Hepatocyte (in vitro differentiated cells): ENCODE results near the gene METRNL. TPM values are rescaled to one million over a fixed set of nuclear protein-coding genes. Genes with fewer than 3 reads are reported as not detected.
A peak's percentile ranks its signal among the peaks of the same experiment; 100 is the strongest.

Experiments
- DNase-seq: peaks from one replicate; pipeline ENCODE4 v3.0.0-alpha.2; 2016; ENCODE audit warnings: low spot score
- H2AFZ ChIP-seq: fragments of 200-600 bp; sonication (generic); 2 replicates; pipeline ENCODE4 v1.6.0; 2016; ENCODE audit warnings: antibody characterized with exemption, mild to moderate bottlenecking
- H3K27ac ChIP-seq: fragments of 200-600 bp; sonication (generic); 2 replicates; pipeline ENCODE4 v1.5.1; 2016; ENCODE audit warnings: mild to moderate bottlenecking
- H3K27me3 ChIP-seq: fragments of 200-600 bp; sonication (generic); 2 replicates; pipeline ENCODE4 v1.6.1; 2016
- H3K36me3 ChIP-seq: fragments of 200-600 bp; sonication (generic); replicated peaks from 2 replicates; pipeline ENCODE4 v1.5.1; 2016; ENCODE audit warnings: low read depth; ENCODE audit not compliant: insufficient read depth
- H3K4me1 ChIP-seq: fragments of 200-600 bp; sonication (generic); 2 replicates; pipeline ENCODE4 v1.5.1; 2016; ENCODE audit warnings: mild to moderate bottlenecking, moderate library complexity; ENCODE audit not compliant: insufficient read depth
- H3K4me2 ChIP-seq: fragments of 200-600 bp; sonication (generic); 2 replicates; pipeline ENCODE4 v1.6.0; 2016
- H3K4me3 ChIP-seq: fragments of 200-600 bp; sonication (generic); 2 replicates; pipeline ENCODE4 v1.5.1; 2016; ENCODE audit warnings: mild to moderate bottlenecking
- H3K79me2 ChIP-seq: fragments of 200-600 bp; sonication (generic); 2 replicates; pipeline ENCODE4 v1.6.0; 2017; ENCODE audit warnings: mild to moderate bottlenecking
- H3K9me2 ChIP-seq: fragments of 200-600 bp; sonication (generic); replicated peaks from 2 replicates; pipeline ENCODE4 v1.6.0; 2017; ENCODE audit warnings: mild to moderate bottlenecking; ENCODE audit not compliant: insufficient read depth
- H3K9me3 ChIP-seq: fragments of 200-600 bp; sonication (generic); 2 replicates; pipeline ENCODE4 v1.5.1; 2016; ENCODE audit warnings: low read depth, mild to moderate bottlenecking
- H4K20me1 ChIP-seq: fragments of 200-600 bp; sonication (generic); 2 replicates; pipeline ENCODE4 v1.6.0; 2016; ENCODE audit warnings: mild to moderate bottlenecking; ENCODE audit not compliant: insufficient read depth, poor library complexity, severe bottlenecking
- CTCF ChIP-seq: fragments of 200-600 bp; sonication (generic); IDR thresholded peaks from 2 replicates; pipeline ENCODE4 v1.5.1; 2016; ENCODE audit warnings: antibody characterized with exemption, mild to moderate bottlenecking; ENCODE audit not compliant: poor library complexity
- EZH2 ChIP-seq: fragments of 200-600 bp; sonication (generic); IDR thresholded peaks from 2 replicates; pipeline ENCODE4 v1.6.1; 2016; ENCODE audit warnings: antibody characterized with exemption, mild to moderate bottlenecking, borderline replicate concordance
- EZH2phosphoT487 ChIP-seq: fragments of 200-600 bp; sonication (generic); IDR thresholded peaks from one replicate; pipeline ENCODE4 v1.6.1; 2018; ENCODE audit warnings: antibody characterized with exemption, mild to moderate bottlenecking, low read depth, moderate library complexity; ENCODE audit not compliant: unreplicated experiment, severe bottlenecking
- WGBS: methylation state at CpG from one replicate; pipeline ENCODE4 v1.1.6; 2016; ENCODE audit warnings: low lambda C conversion rate; ENCODE audit errors: missing lambda C conversion rate; 5-methylcytosine and 5-hydroxymethylcytosine counted together
- polyA plus RNA-seq: library from polyadenylated mRNA; unstranded; fragments of >200 nt; fragmentation: Nextera tagmentation; extraction: Ambion mirVana; gene quantifications from 2 replicates; pipeline ENCODE4 v1.2.1, GENCODE V29; 2016
- total RNA-seq: library from RNA; depleted of rRNA; stranded (reverse); fragments of >200 nt; gene quantifications from 2 replicates; pipeline ENCODE4 v1.2.3, GENCODE V29; 2014

METRNL gene
- total and polyA plus RNA-seq, 2 experiments from 2014 or later: 97.2 to 164 TPM

- no peaks in the 10 kb centered on the region for H3K79me2 ChIP-seq
- H3K9me2 ChIP-seq: no peaks in the 10 kb centered on the region
- WGBS: 80% methylated on average over 22 of the region's 22 CpGs
- no peak overlapping the region for H3K4me2 ChIP-seq
- no peaks in the 10 kb centered on the region for H3K9me3 ChIP-seq
- no peak overlapping the region for H2AFZ ChIP-seq
- no peak for DNase-seq
- H3K36me3 ChIP-seq: no peaks in the 10 kb centered on the region
- H3K4me3 ChIP-seq: no peak overlapping the region
- H3K4me1 ChIP-seq: peaks cover 51% of the 10 kb centered on the region
- H3K27me3 ChIP-seq: no peaks in the 10 kb centered on the region
- TF ChIP-seq CTCF: no peak
- no peak for TF ChIP-seq EZH2
- TF ChIP-seq EZH2phosphoT487: no peak
- peak overlapping the region; percentile 35 for H3K27ac ChIP-seq
- H4K20me1 ChIP-seq: no peaks in the 10 kb centered on the region
Observed at GRCh38 chr17:83106056-83106588, 26.7 kb downstream of the METRNL start.

GRCh38 chr17:83106913-83107655 lies 27.7 kb downstream of the METRNL start:
- Histone ChIP-seq H4K20me1 (no peaks in the 10 kb centered on the region), H3K4me1 (peaks cover 46% of the 10 kb centered on the region), H3K4me3 (no peak overlapping the region), H2AFZ (no peak overlapping the region), H3K36me3 (no peaks in the 10 kb centered on the region), H3K27ac (peak overlapping the region; percentile 35), H3K27me3 (no peaks in the 10 kb centered on the region), H3K9me2 (no peaks in the 10 kb centered on the region), H3K9me3 (no peaks in the 10 kb centered on the region), H3K4me2 (no peak overlapping the region), H3K79me2 (no peaks in the 10 kb centered on the region)
- TF ChIP-seq EZH2 (no peak), EZH2phosphoT487 (no peak), CTCF (no peak)
- WGBS: 63% methylated on average over 17 of the region's 17 CpGs
- no peak for DNase-seq

- DNase-seq: no peak
- peaks cover 43% of the 10 kb centered on the region for H3K4me1 ChIP-seq
- H3K4me3 ChIP-seq: no peak overlapping the region
- TF ChIP-seq EZH2 (no peak), EZH2phosphoT487 (no peak), CTCF (no peak)
- H3K9me2 ChIP-seq: no peaks in the 10 kb centered on the region
- H3K27ac ChIP-seq: no peak overlapping the region
- H2AFZ ChIP-seq: no peak overlapping the region
- H4K20me1 ChIP-seq: no peaks in the 10 kb centered on the region
- H3K27me3 ChIP-seq: no peaks in the 10 kb centered on the region
- H3K36me3 ChIP-seq: no peaks in the 10 kb centered on the region
- no peak overlapping the region for H3K4me2 ChIP-seq
- 73% methylated on average over 9 of the region's 14 CpGs for WGBS
- no peaks in the 10 kb centered on the region for H3K79me2 ChIP-seq
- no peaks in the 10 kb centered on the region for H3K9me3 ChIP-seq
Observed at GRCh38 chr17:83107656-83108048, 28.2 kb downstream of the METRNL start.
